ENCODE results near the gene PPP2R5C.

PPP2R5C gene

DNA sequence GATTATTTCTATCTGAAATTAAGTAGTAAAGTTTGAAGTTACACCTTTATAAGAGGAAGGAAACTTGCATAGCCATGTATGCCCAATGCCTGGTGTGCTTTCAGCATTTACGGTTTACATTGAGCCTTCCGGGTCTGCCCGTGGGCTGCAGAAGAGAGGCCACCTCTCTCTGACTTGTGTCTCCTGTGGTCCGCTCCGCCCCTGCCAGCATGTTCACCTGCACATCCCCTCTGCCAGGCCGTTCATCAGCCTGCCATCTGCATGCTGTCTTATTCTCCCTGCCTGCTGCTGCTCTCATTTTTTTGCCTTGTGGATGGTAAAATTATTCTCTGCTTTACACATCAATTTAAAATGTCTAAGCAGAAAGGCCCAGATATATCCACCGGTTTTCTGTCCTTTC lies 161.4 kb downstream of the PPP2R5C start:
- TF ChIP-seq, protein P1, sequence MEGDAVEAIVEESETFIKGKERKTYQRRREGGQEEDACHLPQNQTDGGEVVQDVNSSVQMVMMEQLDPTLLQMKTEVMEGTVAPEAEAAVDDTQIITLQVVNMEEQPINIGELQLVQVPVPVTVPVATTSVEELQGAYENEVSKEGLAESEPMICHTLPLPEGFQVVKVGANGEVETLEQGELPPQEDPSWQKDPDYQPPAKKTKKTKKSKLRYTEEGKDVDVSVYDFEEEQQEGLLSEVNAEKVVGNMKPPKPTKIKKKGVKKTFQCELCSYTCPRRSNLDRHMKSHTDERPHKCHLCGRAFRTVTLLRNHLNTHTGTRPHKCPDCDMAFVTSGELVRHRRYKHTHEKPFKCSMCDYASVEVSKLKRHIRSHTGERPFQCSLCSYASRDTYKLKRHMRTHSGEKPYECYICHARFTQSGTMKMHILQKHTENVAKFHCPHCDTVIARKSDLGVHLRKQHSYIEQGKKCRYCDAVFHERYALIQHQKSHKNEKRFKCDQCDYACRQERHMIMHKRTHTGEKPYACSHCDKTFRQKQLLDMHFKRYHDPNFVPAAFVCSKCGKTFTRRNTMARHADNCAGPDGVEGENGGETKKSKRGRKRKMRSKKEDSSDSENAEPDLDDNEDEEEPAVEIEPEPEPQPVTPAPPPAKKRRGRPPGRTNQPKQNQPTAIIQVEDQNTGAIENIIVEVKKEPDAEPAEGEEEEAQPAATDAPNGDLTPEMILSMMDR (conservative IDR thresholded peaks at IDR 0.05; ENCODE audit: low read length) = no peak
- DNase-seq (ENCODE audit: low read depth) = no peak
- no peak overlapping the region for H3K4me3 ChIP-seq (ENCODE audit: low read length)

DNA sequence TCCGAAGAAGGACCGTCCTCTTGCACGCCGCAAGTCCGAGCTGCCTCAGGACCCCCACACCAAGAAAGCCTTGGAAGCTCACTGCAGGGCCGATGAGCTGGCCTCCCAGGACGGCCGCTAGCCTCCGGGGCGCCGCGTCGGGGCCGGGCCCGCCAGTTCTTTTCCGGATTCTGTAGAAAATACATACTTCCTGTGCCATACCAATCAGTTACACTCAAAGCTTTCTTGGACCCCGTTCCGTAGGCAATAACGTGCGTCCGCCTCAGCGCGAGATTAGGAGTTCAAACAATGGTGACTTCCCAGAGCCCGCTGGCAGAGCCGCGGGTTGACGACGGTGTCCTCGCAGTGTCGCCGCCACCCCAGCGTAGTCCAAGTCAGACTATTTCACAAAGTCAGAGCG lies 163.6 kb downstream of the PPP2R5C start:
- TF ChIP-seq, protein P1 (conservative IDR thresholded peaks at IDR 0.05; ENCODE audit: low read length) = no peak
- no peak for DNase-seq (ENCODE audit: low read depth)
- H3K4me3 ChIP-seq (ENCODE audit: low read length) = no peak overlapping the region

DNA sequence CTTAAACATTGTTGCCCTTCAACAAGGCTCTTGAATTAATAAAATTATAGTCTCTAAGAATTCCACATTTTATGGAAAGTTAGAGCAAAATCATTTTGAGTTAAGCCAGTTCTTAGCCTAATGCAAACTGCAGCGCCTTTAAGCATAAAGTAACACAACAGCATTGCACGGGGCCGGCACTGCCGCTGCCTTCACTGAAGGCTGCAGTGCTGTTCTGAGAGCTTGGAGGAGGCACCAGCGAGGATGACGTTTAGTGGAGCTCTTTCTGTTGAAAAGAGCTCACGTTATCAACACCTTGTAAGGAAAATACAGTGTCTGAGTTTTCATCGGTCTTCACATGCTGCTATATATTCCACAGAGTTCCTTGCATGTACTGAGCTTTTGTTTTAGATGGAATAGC lies 164.6 kb downstream of the PPP2R5C start:
- TF ChIP-seq, protein P1 (conservative IDR thresholded peaks at IDR 0.05; ENCODE audit: low read length) = no peak
- no peak overlapping the region for H3K4me3 ChIP-seq (ENCODE audit: low read length)
- DNase-seq (ENCODE audit: low read depth) = no peak

DNA sequence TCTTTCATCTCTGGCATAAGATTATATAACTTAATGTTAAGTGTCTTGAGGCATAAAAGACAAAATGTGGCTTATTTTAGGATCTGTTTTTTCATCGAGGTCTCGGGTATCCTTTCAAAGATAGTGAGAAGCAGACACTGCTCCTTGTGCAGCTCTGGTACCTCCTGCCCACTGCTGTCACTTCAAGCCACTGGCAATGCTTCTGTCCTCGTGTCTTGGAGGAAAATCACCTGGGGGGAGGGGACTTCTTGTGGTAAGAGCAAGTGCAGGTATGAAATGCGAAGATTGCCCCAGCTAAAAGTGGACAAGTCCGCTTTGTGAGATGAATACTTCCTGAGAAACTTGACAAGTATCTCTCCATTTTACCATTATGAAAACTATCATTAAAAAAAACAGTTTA lies 165.1 kb downstream of the PPP2R5C start:
- no peak overlapping the region for H3K4me3 ChIP-seq (ENCODE audit: low read length)
- TF ChIP-seq, protein P1 (conservative IDR thresholded peaks at IDR 0.05; ENCODE audit: low read length) = no peak
- no peak for DNase-seq (ENCODE audit: low read depth)

DNA sequence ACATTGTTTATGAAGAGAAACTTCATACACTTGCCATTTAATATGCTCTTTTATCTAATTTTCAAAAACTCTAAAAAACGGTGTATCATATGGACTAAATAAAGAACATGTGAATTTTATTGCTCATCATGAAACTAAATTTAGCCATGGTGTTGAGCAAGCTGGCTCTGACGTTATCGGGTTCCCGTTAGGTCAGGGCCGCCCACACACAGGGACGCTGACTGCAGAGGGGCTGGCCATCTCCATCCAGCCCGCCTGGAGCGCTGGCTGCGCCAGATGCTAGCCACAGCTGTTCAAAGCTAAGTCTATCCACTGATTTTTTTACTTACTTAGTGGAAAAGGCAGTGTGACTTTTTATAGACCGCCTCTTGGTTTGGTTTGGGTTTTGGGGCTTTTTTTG lies 166.3 kb downstream of the PPP2R5C start:
- DNase-seq (ENCODE audit: low read depth) = peak; percentile 95
- TF ChIP-seq, protein P1 (conservative IDR thresholded peaks at IDR 0.05; ENCODE audit: low read length) = no peak

DNA sequence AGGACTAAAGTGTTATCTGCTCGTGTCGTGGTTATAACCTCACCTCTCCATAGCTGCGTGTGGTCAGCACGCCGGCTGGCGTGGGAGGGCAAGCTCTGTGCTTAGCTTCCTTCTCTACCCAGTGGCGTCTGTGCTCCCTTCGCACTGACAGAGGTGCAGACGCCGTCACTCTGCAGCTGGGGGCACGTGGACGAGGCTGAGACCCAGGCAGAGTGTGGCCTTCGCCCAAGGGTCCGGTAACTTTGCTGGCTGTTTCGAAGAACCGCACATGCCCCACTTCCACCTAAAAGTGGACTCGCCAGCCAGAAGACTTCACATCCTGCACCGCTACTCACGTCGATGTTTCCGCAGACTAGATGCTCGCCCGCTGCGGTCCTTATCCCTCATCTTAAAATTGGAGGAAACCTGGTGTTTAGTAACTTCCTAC lies 166.9 kb downstream of the PPP2R5C start:
- no peak for DNase-seq (ENCODE audit: low read depth)
- H3K4me3 ChIP-seq (ENCODE audit: low read length) = no peak overlapping the region; the same call in 1 of the 2 replicates
- TF ChIP-seq, protein P1 (conservative IDR thresholded peaks at IDR 0.05; ENCODE audit: low read length) = no peak

More for the DNA sequence above, 166.3 kb downstream of the PPP2R5C start:
- no peak overlapping the region for H3K4me3 ChIP-seq (ENCODE audit: low read length)

DNA sequence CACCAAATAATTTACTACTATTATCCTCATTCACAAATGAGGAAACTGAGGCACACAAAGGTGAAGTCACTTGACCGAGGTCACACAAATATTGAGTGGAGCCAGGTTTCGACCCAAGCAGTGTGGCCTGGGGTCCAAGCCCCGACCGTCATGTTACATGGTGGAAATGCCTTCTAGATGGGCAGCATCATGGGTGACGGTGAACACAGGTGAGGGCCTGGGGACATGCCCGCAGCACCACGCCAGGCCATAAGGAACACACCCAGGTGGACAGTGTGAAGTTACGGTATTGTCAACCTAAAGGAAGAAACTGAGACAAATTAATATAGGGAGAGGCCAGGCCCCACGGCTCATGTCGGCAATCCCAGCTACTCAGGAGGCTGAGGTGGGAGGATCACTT lies 167.6 kb downstream of the PPP2R5C start:
- DNase-seq (ENCODE audit: low read depth) = no peak
- TF ChIP-seq, protein P1 (conservative IDR thresholded peaks at IDR 0.05; ENCODE audit: low read length) = no peak
- no peak overlapping the region for H3K4me3 ChIP-seq (ENCODE audit: low read length)
